Fibroblast of lung (primary cell): Measurements from ENCODE around the gene MCOLN2.

ENCODE experiments used
- CTCF ChIP-seq, 2 donors: IDR thresholded peaks in 1 of 2; conservative IDR thresholded peaks in 1 of 2; 1 replicate in 1 of 2; 2 replicates in 1 of 2; pipeline ENCODE4 v1.5.1; 2011 to 2012; ENCODE audit warnings: low read length in 2 of 2, control low read depth in 1 of 2, inconsistent platforms in 1 of 2, low read depth in 1 of 2, mild to moderate bottlenecking in 1 of 2
- EZH2 ChIP-seq: IDR thresholded peaks from 2 replicates; pipeline ENCODE4 v1.5.1; 2012; ENCODE audit warnings: low read length, control low read depth, mild to moderate bottlenecking; ENCODE audit errors: missing control alignments

DNA sequence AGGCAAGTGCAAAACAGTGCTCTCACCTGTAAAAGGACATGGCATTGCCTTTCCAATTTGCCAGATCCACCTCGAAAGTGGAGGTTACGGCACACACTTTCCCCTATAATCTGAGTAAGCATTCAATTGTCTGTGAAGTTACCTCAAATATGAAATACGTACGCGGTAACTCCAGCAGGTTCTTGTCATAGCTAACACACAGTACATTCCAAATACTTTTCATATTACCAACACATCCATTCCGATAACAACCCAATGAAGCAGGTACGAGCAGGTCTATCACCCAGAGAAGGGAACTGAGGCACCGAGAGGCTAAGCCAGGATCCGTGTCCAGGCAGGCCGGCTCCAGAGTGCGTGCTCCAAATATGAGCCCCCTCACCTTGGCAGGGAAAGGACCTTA is 57.2 kb downstream of the MCOLN2 start:
- TF ChIP-seq CTCF (conservative IDR thresholded peaks at IDR 0.05 in 1 of 2, IDR thresholded peaks at IDR 0.05 in 1 of 2; ENCODE audit: low read depth in 1 of 2, low read length in 2 of 2) (no peak), EZH2 (no peak)
